Mucosa of stomach (tissue), 1 donor: ENCODE measurements around the gene DCDC2B.
A peak's percentile ranks its signal among the peaks of the same experiment; 100 is the strongest.

Experiments
- H3K27me3 ChIP-seq: one replicate; pipeline ENCODE4 v1.7.0; 2013; ENCODE audit warnings: mild to moderate bottlenecking, low read length; ENCODE audit not compliant: control insufficient read depth, insufficient read depth
- H3K36me3 ChIP-seq: one replicate; pipeline ENCODE4 v1.7.0; 2013; ENCODE audit warnings: low read length; ENCODE audit not compliant: control insufficient read depth, insufficient read depth
- H3K4me1 ChIP-seq: one replicate; pipeline ENCODE4 v1.7.0; 2013; ENCODE audit warnings: mild to moderate bottlenecking, low read length; ENCODE audit not compliant: control insufficient read depth, insufficient read depth
- H3K4me3 ChIP-seq: one replicate; pipeline ENCODE4 v1.7.0; 2013; ENCODE audit warnings: low read length
- H3K9ac ChIP-seq: one replicate; pipeline ENCODE4 v1.7.0; 2013; ENCODE audit warnings: mild to moderate bottlenecking, low read length, moderate library complexity
- H3K9me3 ChIP-seq: one replicate; pipeline ENCODE4 v1.7.0; 2013; ENCODE audit warnings: mild to moderate bottlenecking, low read length, moderate library complexity; ENCODE audit not compliant: control insufficient read depth
- donor health status: Pancreatic carcinoma.

The DCDC2B gene

GRCh38 chr1:32219022-32219421 is 10.1 kb downstream of the DCDC2B start:
- no peaks in the 10 kb centered on the region for H3K27me3 ChIP-seq
- H3K9me3 ChIP-seq: no peaks in the 10 kb centered on the region
- H3K36me3 ChIP-seq: peaks cover 11% of the 10 kb centered on the region
- peaks cover 39% of the 10 kb centered on the region for H3K4me1 ChIP-seq
- no peak overlapping the region for H3K4me3 ChIP-seq
- no peak overlapping the region for H3K9ac ChIP-seq

DNA sequence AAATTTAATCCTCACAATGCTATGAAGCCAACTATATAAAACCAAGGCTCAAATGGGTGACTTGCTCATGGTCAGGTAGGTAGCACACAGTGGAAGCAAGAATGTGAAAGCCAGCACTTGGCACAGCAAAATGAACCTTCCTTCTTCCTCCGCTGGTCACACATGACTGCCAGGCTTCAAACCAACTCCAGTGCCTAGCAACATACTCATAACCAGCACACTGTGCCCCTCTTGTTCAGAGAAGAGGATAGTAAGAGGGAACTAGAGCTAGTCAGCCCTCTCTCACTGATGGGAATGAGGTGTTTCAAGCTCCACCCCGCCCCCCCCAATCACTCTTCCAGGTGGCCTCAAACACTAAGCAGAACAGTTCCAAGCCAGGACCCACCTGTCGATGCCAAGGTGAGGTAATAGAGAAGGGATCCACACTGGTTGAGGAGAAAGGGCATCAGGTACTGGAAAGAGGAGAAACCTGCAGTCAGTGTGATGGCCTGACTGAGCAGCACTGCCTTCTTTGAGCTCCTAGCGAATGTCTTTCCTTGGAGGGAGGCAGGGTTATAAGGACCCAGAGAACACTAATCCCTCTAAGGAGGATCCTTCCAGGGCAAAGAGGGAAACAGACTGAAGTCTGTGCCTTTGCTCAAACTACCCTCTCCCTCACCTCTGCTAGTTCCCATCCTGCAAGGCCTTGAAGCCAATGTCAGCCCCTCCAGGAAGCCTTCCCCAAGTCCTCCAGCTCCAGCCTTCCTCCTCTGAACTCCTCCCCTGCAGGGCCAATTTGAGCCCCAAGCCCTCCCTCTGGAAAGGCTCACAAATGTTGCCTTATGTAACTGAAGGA is 12.1 kb downstream of the DCDC2B start:
- Histone ChIP-seq H3K36me3 (no peaks in the 10 kb centered on the region), H3K27me3 (no peaks in the 10 kb centered on the region), H3K9me3 (no peaks in the 10 kb centered on the region), H3K4me1 (peaks cover 33% of the 10 kb centered on the region), H3K9ac (peak overlapping the region; percentile 99), H3K4me3 (peak overlapping the region; percentile 94)

- Histone ChIP-seq H3K36me3 (no peaks in the 10 kb centered on the region), H3K4me1 (peaks cover 27% of the 10 kb centered on the region), H3K9ac (peak overlapping the region; percentile 99), H3K4me3 (peak overlapping the region; percentile 94), H3K9me3 (no peaks in the 10 kb centered on the region), H3K27me3 (no peaks in the 10 kb centered on the region)
Measured at GRCh38 chr1:32221581-32221979, 12.7 kb downstream of the DCDC2B start.

- peak within 1 kb of the TSS; percentile 94 for H3K4me3 ChIP-seq
- H3K4me1 ChIP-seq: peaks cover 24% of the 10 kb centered on the region
- no peaks in the 10 kb centered on the region for H3K27me3 ChIP-seq
- H3K9ac ChIP-seq: peak within 1 kb of the TSS; percentile 99
- no peaks in the 10 kb centered on the region for H3K36me3 ChIP-seq
- H3K9me3 ChIP-seq: no peaks in the 10 kb centered on the region
Measured at GRCh38 chr1:32221980-32222755, 13.3 kb downstream of the DCDC2B start, which contains the start of the genes EIF3I and TMEM234. TSS of gene EIF3I (plus strand) at chr1:32222407. CDS start at chr1:32222442, 35 bp downstream. TSS of gene TMEM234 (minus strand) at chr1:32222353. CDS start at chr1:32222322, 31 bp downstream.

GRCh38 chr1:32223683-32224082 is 14.8 kb downstream of the DCDC2B start:
- H3K36me3 ChIP-seq: no peaks in the 10 kb centered on the region
- H3K9ac ChIP-seq: no peak overlapping the region
- no peak overlapping the region for H3K4me3 ChIP-seq
- peaks cover 24% of the 10 kb centered on the region for H3K4me1 ChIP-seq
- no peaks in the 10 kb centered on the region for H3K9me3 ChIP-seq
- H3K27me3 ChIP-seq: no peaks in the 10 kb centered on the region

GRCh38 chr1:32224285-32224684 is 15.4 kb downstream of the DCDC2B start:
- Histone ChIP-seq H3K4me3 (no peak overlapping the region), H3K27me3 (no peaks in the 10 kb centered on the region), H3K9me3 (no peaks in the 10 kb centered on the region), H3K9ac (no peak overlapping the region), H3K36me3 (no peaks in the 10 kb centered on the region), H3K4me1 (peaks cover 24% of the 10 kb centered on the region)

DNA sequence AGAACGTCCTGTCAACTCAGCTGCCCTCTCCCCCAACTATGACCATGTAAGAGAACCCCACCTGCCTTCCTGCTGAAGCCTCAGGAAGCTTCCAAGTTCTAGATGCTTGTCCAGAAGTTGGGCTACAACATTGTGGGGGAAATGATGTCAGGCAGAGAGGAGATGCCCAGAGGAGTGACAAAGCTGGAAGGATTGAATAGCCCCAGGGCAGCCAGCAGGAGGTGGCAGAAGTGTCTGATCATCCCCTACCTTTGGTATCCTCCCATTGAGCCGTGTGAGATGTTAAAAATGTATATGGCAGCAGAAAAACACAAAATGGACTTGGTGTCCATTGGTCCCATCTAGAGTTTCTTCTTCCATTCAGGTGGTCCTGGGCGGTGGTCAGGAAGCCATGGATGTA is 19.9 kb downstream of the DCDC2B start:
- Histone ChIP-seq H3K9me3 (no peaks in the 10 kb centered on the region), H3K4me3 (no peak overlapping the region), H3K4me1 (peaks cover 4% of the 10 kb centered on the region), H3K9ac (no peak overlapping the region), H3K27me3 (no peaks in the 10 kb centered on the region), H3K36me3 (no peaks in the 10 kb centered on the region)

GRCh38 chr1:32231843-32232432 is 23.0 kb downstream of the DCDC2B start:
- no peak overlapping the region for H3K4me3 ChIP-seq
- no peaks in the 10 kb centered on the region for H3K4me1 ChIP-seq
- H3K36me3 ChIP-seq: no peaks in the 10 kb centered on the region
- no peak overlapping the region for H3K9ac ChIP-seq
- H3K27me3 ChIP-seq: no peaks in the 10 kb centered on the region
- H3K9me3 ChIP-seq: no peaks in the 10 kb centered on the region

GRCh38 chr1:32232558-32233304 is 23.8 kb downstream of the DCDC2B start:
- H3K4me3 ChIP-seq: no peak overlapping the region
- no peaks in the 10 kb centered on the region for H3K4me1 ChIP-seq
- no peaks in the 10 kb centered on the region for H3K27me3 ChIP-seq
- no peak overlapping the region for H3K9ac ChIP-seq
- no peaks in the 10 kb centered on the region for H3K9me3 ChIP-seq
- H3K36me3 ChIP-seq: no peaks in the 10 kb centered on the region

GRCh38 chr1:32234792-32235191 is 25.9 kb downstream of the DCDC2B start:
- H3K27me3 ChIP-seq: no peaks in the 10 kb centered on the region
- H3K4me1 ChIP-seq: no peaks in the 10 kb centered on the region
- H3K4me3 ChIP-seq: no peak overlapping the region
- no peaks in the 10 kb centered on the region for H3K36me3 ChIP-seq
- no peaks in the 10 kb centered on the region for H3K9me3 ChIP-seq
- H3K9ac ChIP-seq: no peak overlapping the region

- Histone ChIP-seq H3K4me1 (peaks cover 6% of the 10 kb centered on the region), H3K9ac (no peak overlapping the region), H3K9me3 (no peaks in the 10 kb centered on the region), H3K27me3 (no peaks in the 10 kb centered on the region), H3K36me3 (no peaks in the 10 kb centered on the region), H3K4me3 (no peak overlapping the region)
Measured at GRCh38 chr1:32239337-32239736, 30.4 kb downstream of the DCDC2B start.
